DMS 273 (cell line): ENCODE measurements around the gene PLA2G2D.
A peak's percentile ranks its signal among the peaks of the same experiment; 100 is the strongest.

Experiments used
- DNase-seq: peaks from one replicate; lab custom pipeline; 2025; ENCODE audit not compliant: unreplicated experiment; lab: John Stamatoyannopoulos, UW

Gene PLA2G2D, protein sequence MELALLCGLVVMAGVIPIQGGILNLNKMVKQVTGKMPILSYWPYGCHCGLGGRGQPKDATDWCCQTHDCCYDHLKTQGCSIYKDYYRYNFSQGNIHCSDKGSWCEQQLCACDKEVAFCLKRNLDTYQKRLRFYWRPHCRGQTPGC

GRCh38 chr1:20119347-20119746 lies at the start of gene PLA2G2D:
PLA2G2D (minus strand) TSS chr1:20119536; CDS start chr1:20119498, 38 bp downstream.
- DNase-seq: no peak

- peak; percentile 76 for DNase-seq
Observed at GRCh38 chr1:20168564-20169491, 49.5 kb upstream of the PLA2G2D start.

DNA sequence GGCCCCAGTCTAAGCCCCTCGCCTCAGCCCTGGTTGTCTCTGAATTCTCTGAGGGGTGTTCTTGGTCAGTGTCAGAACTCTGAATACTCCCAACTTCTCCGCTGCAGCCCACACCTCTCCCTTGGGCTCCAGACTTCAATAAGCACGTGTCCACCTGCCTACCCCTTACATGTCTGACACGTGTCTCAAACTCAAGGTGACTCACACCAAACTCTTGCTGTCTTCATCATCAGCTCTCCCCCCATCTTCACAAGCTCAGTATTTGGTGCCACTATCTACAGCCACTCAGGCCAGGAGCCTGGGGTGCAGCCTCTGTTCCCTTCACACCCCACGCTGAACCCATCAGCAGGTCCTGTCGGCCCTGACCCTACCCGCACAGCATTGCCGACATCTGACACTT lies 47.8 kb upstream of the PLA2G2D start:
- DNase-seq: no peak

DNA sequence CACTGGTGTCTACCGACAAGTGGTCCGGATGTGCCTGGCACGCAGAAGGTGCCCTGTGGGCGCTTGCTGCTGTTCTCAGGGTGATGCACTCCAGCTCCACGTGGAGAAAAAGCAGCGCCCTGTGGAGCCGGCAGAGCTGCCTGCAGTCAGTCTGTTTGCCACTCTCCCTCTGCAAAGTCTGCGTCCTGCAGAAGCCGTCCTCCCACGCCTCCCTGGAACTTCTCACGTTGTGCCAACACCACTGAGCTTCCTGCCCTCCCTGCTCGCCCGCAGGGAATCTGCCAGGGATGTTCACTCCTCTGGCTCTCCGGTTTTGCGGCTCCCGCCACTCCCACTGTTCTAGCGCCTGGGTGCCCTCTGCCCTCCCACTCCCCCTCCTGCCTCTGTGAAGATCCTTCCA lies 46.7 kb upstream of the PLA2G2D start:
- no peak for DNase-seq

- peak; percentile 64 for DNase-seq
Observed at GRCh38 chr1:20165522-20165951, 46.2 kb upstream of the PLA2G2D start.

DNA sequence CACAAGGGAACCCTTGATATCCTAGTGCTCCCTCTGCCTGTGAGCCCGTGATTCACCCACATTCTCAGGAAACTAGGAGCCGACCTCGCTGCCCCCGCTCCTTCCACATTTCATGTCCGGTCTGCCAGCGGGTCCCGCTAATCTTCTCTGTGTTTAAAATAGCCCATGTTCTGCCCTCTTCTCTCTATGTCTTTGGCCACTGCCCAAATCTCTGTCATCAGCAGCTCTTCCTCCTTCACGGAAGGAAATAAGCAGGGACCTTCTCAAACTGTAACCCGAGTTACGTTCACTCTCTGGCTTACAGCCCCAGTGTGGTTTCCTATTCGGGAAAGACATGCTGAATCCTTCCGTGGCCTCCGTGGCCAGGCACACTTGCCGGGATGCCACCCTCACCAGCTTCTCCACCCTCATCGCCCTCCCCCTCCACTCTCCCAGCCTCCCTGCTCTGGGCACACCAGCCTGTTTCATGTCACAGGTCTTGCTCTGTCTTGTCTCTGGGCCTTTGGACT lies 45.4 kb upstream of the PLA2G2D start:
- DNase-seq: no peak

GRCh38 chr1:20160034-20160433 lies 40.7 kb upstream of the PLA2G2D start:
- DNase-seq: peak; percentile 17

DNA sequence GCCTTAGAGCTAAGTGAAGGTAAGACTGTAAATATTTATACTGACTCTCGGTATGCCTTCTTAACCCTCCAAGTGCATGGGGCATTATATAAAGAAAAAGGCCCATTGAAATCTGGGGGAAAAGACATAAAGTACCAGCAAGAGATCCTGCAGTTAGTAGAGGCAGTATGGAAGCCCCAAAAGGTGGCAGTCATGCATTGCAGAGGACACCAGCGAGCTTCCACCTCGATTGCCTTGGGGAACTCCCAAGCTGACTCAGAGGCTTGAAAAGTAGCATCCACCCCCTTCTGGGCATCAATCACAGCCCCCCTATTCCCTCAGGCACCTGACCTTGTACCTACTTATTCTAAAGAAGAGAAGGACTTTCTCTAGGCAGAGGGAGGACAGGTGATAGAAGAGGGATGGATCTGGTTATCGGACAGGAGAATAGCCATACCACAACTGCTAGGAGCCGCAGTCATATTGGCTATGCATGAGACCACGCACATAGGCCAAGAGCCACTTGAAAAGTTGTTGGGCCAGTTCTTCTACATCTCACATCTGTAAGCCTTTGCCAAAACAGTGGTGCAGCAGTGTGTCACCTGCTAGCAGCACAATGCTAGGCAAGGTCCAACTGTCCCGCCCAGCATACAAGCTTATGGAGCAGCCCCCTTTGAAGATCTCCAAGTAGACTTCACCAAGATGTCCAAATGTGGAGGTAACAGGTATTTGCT lies 39.2 kb upstream of the PLA2G2D start:
- DNase-seq: peak; percentile 17

GRCh38 chr1:20154301-20154831 lies 35.0 kb upstream of the PLA2G2D start:
- DNase-seq: no peak

GRCh38 chr1:20153000-20153418 lies 33.7 kb upstream of the PLA2G2D start:
- DNase-seq: no peak

GRCh38 chr1:20152599-20152930 lies 33.2 kb upstream of the PLA2G2D start:
- DNase-seq: no peak

DNA sequence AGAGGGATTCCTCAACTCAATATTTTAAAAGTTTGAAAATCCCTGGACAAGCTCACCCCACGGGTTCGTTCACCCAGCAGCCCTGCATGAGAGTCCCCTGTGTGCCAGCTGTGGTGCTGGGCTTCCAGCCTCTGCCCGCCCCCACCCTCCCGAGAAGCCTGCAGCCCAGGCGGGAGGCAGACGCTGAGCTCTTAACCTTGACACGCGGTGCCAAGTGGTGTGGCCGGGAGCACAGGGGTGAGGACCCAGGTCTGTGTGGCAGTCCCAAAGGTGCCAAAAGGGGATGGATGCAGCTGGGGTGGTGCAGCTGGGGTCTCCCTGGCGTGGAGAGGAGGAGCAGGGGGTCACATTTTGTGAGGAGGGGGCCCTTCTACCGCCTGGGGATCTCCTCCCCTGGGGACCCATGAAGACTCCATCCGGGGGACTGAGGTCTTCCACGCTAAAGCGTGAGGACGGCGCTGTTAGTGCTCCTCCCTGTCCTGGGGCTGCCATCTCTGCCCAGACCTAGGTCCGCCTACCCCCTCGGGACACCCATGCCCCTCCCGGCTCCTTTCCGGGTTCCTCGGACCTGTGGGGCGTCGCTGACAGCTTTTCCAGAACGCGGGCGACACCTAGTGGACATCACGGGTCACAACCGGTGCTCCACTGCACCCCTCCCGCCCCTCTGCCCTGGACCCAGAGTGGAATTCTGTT lies 32.7 kb upstream of the PLA2G2D start:
- DNase-seq: peak; percentile 93

DNA sequence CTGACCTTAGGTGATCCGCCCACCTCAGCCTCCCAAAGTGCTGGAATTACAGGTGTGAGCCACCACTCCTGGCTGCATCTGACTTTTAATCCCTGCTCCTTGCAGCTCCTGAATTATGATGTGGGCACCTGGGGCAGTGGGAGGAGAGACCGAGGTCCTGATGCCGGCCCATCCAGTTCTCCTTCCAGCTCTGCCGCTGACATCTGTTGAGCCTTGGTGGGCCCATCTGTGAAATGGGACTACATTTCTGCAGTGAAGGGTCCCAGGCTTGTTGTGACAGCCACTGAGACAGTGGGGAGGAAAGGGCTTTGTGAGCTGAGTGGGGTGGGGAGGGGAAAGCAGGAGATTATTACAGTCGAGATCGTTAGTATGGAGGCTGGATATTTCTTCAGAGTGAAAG lies 31.6 kb upstream of the PLA2G2D start:
- no peak for DNase-seq

DNA sequence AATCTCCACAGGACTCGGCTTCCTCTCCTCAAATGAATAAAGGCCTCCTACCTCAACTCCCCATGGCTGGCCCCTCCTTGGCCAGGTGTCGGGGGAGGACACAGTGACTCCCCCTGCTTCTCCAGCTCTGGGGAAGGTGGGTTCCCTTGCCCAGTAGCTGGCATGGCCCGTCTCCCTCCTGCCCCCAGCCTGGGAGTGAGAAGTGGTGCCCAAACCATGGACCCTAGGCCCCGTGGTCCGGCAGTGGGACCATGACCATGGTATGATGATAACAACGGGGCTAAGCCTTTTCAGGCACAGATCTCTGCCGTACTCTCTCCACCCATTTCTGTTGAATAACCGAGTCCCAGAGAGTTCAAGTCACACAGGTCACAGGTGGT lies 31.0 kb upstream of the PLA2G2D start:
- DNase-seq: no peak

GRCh38 chr1:20149601-20150325 lies 30.4 kb upstream of the PLA2G2D start:
- no peak for DNase-seq

- DNase-seq: no peak
Observed at GRCh38 chr1:20148571-20149500, 29.5 kb upstream of the PLA2G2D start.

GRCh38 chr1:20147846-20148570 lies 28.7 kb upstream of the PLA2G2D start:
- no peak for DNase-seq

GRCh38 chr1:20143734-20144565 lies 24.6 kb upstream of the PLA2G2D start:
- no peak for DNase-seq
